ENCODE data around the gene TAF5L. TPM values are rescaled to one million over a fixed set of nuclear protein-coding genes. Genes with fewer than 3 reads are reported as not detected.

The TAF5L gene
- total RNA-seq, 2 donors from 2014 or later: 25.7 to 27.0 TPM

- peak; percentile 85 for DNase-seq (ENCODE audit: low spot score)
- intact Hi-C loops (cut with DNase I): loop anchor here in 1 of 2 donors (5.0 kb wide), 2 partner anchors 39 to 69 kb away; partner anchors contain the start of genes TAF5L and URB2
Observed at GRCh38 chr1:229557913-229558414, 68.0 kb downstream of the TAF5L start.

- intact Hi-C loops (cut with DNase I): loop anchor here in 1 of 2 donors (5.0 kb wide), 2 partner anchors 40 to 70 kb away; partner anchors contain the start of genes TAF5L and URB2
- DNase-seq (ENCODE audit: low spot score): no peak
Observed at GRCh38 chr1:229557200-229557850, 68.6 kb downstream of the TAF5L start.

DNA sequence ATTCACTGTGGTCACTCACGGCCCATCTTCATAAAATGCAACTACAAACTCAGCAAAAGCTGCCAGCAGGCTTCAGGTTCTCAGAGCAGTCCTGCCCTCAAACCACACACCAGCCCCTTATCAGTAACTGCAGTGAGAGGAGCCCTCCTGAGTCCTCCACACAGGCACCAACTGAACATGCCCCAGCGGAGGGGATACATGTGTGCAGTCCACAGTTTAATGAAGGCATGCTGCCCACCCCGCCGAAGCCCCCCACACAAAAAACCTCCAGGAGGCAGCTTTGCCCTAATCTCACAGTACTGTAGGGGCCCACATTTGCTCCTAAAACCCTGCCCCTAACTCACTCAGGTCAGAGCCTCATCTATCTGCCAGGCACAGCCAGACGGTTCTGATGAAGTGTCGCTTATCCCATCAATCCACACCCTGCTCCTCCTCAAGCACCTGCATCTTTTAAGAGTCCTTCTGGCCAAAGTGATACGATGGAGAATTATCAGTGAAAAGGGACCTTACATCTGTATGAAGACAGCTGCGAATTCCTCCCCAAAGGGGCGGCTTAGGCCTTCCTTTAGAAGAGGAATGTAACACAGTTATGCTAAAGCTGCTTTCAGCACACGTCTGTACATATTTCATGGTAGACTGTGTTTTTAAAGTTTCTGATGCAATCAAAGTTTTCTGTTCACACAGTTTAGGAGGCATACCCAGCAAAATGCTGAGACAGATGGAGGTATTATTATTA lies 70.9 kb downstream of the TAF5L start:
- DNase-seq (ENCODE audit: low spot score): no peak
- intact Hi-C loops (cut with DNase I): loop anchor here in 1 of 2 donors (5.0 kb wide), 2 partner anchors 42 to 72 kb away; partner anchors contain the start of genes TAF5L and URB2

GRCh38 chr1:229553621-229554130 lies 72.2 kb downstream of the TAF5L start:
- DNase-seq (ENCODE audit: low spot score): no peak
- intact Hi-C loops (cut with DNase I): no loop called here

DNA sequence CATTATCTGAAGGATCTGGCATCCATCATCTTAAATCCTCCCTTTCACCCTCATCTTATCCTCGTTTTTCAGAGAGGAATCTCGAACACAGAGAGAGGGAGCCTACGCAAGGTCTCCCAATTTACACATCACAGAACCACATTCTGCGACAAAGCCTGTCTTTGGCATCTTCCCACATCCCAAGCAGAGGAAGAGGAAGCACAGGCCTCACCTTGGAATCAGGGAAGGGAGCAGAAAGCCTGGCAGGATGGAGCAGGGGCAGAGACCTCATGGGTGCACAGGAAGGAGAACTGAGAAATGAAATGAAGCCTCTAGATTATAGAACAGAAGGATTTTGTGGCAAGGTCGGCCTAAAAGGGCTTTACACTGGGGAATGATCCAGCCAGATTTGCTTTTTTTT lies 73.2 kb downstream of the TAF5L start:
- intact Hi-C loops (cut with DNase I): no loop called here
- DNase-seq (ENCODE audit: low spot score): no peak

GRCh38 chr1:229550812-229551567 lies 74.9 kb downstream of the TAF5L start:
- DNase-seq (ENCODE audit: low spot score): no peak
- intact Hi-C loops (cut with DNase I): no loop called here

GRCh38 chr1:229547542-229547941 lies 78.4 kb downstream of the TAF5L start:
- intact Hi-C loops (cut with DNase I): no loop called here
- DNase-seq (ENCODE audit: low spot score): no peak

DNA sequence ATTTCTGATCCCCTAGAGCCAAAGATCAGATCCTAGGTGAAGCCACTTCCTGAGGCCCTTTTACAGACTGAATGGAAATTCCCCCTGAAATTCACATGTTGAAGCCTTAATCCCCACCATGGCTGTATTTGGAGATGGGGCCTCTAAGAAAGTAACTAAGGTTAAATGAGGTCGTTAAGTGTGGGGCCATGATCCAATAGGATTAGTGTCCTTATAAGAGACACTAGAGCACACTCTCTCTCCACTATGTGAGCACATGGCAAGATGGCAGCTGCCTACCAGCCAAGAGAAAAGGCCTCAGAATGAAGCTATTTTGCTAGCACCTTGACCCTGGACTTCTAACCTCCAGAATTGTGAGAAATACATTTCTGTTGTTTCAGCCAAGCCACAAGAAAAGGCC lies 81.3 kb downstream of the TAF5L start:
- intact Hi-C loops (cut with DNase I): loop anchor here in 1 of 2 donors (5.0 kb wide), 1 partner anchor 1127 kb away; the partner anchor contains the start of gene TRIM17
- DNase-seq (ENCODE audit: low spot score): no peak

Other genes starting within 250 kb of the TAF5L start
- gene ACTA1, start 192.0 kb downstream of the TAF5L start, total RNA-seq: 1 to 10 TPM; 6.4 to 6.8 TPM
- 10 to 100 TPM; 26.0 to 28.9 TPM for gene NUP133, start 117.8 kb downstream of the TAF5L start, total RNA-seq
- gene ABCB10, start 67.4 kb downstream of the TAF5L start, total RNA-seq: 10 to 100 TPM; 14.1 to 21.9 TPM
- gene URB2, start 125 bp upstream of the TAF5L start, total RNA-seq: 1 to 10 TPM; 7.5 to 8.3 TPM